ENCODE measurements around the gene MICAL2.

The MICAL2 gene, protein sequence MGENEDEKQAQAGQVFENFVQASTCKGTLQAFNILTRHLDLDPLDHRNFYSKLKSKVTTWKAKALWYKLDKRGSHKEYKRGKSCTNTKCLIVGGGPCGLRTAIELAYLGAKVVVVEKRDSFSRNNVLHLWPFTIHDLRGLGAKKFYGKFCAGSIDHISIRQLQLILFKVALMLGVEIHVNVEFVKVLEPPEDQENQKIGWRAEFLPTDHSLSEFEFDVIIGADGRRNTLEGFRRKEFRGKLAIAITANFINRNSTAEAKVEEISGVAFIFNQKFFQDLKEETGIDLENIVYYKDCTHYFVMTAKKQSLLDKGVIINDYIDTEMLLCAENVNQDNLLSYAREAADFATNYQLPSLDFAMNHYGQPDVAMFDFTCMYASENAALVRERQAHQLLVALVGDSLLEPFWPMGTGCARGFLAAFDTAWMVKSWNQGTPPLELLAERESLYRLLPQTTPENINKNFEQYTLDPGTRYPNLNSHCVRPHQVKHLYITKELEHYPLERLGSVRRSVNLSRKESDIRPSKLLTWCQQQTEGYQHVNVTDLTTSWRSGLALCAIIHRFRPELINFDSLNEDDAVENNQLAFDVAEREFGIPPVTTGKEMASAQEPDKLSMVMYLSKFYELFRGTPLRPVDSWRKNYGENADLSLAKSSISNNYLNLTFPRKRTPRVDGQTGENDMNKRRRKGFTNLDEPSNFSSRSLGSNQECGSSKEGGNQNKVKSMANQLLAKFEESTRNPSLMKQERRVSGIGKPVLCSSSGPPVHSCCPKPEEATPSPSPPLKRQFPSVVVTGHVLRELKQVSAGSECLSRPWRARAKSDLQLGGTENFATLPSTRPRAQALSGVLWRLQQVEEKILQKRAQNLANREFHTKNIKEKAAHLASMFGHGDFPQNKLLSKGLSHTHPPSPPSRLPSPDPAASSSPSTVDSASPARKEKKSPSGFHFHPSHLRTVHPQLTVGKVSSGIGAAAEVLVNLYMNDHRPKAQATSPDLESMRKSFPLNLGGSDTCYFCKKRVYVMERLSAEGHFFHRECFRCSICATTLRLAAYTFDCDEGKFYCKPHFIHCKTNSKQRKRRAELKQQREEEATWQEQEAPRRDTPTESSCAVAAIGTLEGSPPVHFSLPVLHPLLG

DNA sequence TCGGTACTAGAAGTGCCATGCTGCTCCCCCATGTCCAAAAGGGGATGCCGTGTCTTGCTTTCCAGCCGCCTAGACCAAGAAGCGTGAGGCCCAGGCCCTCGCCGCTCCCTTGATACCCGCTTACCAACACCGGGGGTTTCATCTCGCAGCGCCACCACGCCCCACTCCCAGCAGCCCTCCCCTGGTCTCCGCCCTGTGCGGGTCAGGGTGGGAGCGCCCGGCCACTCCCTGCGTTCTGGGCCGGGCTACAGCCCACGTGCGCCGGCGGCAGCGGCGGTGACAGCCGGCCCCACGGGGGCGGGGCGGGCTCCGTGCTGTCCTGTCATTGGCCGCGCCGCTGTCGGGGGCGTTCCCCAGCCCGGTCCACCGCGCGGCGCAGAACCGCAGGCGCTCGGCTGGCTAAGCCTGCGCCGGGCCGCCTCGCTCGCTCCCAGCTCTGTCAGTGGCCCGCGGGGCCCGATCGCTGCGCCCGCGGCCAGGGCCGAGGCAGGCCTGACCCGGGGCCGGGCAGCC, at the start of gene MICAL2:
TSS of gene MICAL2 (plus strand) at position 390 of the 513 bp plus-strand sequence. CDS start 51,566 bp downstream, outside the sequence.
- DNase-seq (ENCODE audit: low read depth in 2 of 2): peak; percentile 87 to 89

DNA sequence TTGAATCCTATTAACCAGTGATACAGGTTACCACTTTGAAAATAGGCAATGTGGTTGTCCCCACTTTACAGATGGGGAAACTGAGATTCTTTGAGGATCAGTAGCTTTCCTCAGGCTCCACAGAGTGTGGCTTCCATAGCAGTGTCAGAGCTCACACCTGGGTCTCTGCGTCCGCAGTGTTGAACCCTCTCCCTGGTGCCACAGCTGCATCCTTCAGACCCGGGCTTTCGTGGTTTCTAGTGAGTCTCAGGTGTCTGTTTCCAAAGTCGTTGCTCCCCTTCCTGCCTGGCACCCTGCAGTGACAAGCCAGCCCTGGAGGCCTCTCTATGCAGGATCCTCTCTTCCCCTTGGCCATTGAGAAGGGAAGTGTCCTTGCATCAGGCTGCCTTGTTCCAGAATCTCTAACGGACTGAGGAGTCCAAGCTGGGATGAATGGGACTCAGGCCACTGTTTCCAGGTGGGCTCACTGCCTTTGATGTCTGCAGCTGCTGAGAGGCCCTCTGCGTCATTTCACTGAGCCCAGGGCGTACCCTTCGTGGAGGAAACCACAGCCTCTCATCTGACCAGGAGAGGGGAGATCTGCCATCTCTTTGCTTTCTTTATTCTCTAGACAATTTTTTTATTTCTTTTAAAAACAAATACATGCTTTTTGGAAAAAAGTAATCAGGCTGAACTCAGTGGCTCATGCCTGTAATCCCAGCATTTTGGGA, 48.4 kb upstream of the MICAL2 start:
- no peak for DNase-seq (ENCODE audit: low read depth in 2 of 2)

DNA sequence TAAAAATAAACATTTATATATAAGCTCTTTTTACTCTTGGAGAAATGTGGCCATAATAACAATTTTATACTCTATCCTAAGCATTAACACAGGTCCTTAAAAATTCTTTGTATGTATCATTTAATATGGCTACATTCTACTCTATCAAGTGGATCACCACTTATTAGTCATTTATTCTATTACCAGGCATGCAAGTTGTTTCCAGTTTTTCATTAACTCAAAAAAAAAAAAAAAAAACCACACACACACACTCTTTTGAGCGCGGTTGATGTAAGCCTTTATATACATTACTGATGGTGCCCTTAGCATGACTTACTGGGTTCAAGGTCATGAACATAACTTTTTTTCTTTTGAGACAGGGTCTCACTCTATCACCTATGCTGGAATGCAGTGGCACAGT, 47.1 kb upstream of the MICAL2 start:
- DNase-seq (ENCODE audit: low read depth in 2 of 2): no peak

DNA sequence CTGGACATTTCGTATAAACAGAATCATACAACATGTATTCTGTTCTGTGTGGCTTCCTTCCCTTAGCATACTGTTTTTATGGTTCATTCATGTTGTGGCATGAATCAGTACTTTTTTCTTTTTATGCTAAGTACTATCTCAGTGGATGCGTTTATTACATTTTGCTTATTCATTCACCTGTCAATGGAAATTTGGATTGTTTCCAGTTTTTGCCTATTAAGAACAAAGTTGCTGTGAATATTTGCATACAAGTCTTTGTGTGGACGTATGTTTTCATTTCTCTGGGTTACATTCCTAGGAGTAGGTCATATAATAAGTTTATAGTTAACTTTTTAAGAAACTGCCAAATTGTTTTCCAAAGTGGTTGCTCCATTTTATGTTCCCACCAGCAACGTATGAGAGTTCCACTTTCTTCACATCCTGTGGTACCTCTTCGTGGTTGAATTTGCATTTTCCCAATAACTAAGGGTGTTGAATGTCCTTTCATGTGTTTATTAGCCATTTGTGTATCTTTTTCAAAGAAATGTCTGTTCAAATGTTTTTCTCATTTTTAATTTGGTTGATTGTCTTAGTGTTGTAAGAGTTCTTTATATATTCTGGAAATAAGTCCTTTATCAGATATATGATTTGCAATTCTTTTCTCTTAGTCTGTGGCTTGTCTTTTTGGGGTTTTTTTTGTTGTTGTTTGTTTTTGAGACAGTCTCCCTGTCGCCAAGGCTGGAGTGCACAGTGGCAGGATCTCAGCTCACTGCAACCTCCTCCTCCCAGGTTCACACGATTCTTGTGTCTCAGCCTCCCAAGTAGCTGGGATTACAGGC, 46.0 kb upstream of the MICAL2 start:
- DNase-seq (ENCODE audit: low read depth in 2 of 2): no peak

DNA sequence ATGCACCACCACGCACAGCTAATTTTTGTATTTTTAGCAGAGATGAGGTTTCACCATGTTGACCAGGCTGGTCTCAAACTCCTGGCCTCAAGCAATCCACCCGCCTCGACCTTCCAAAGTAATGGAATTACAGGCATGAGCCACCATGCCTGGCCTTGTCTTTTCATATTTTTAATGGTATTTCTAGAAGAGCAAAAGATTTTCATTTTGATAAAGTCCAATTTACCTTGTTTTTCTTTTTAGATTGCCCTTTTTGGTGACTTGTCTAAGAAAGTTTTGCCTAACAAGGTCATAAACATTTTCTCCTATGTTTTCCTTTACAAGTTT, 45.5 kb upstream of the MICAL2 start:
- DNase-seq (ENCODE audit: low read depth in 2 of 2): no peak

DNA sequence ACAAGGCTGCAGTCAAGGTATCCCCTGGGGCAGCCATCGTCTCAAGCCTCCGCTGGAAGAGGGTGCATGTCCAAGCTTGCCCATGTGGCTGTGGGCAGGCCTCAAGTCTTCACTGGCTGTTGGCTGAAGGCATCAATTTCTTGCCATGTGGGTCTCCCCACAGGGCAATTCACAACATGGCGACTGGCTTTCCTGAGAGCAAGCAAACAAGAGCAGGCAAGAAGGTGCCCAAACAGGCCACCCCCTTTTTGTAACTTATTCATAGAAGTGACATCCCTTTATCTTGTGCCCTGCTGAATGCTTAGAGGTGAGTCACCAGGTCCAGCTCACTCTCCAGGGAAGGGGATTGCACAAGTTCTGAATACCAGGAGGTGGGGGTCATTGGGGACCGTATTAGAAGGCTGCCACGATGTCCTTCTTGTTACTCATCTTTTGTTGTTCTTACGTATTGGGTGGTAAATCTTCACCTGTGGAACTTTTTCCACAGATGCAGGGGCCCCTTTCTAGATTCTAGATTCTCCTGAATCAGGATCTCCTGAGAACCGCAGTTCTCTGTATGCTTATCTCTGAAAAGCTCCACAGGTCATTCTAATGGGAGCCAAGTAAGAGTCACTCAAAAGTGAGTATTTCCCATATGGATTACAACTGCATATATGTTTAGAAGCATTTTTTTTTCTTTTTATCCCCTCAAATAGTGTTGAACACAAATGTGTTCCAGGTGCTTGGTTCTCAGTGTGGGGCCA, 44.2 kb upstream of the MICAL2 start:
- DNase-seq (ENCODE audit: low read depth in 2 of 2): no peak

DNA sequence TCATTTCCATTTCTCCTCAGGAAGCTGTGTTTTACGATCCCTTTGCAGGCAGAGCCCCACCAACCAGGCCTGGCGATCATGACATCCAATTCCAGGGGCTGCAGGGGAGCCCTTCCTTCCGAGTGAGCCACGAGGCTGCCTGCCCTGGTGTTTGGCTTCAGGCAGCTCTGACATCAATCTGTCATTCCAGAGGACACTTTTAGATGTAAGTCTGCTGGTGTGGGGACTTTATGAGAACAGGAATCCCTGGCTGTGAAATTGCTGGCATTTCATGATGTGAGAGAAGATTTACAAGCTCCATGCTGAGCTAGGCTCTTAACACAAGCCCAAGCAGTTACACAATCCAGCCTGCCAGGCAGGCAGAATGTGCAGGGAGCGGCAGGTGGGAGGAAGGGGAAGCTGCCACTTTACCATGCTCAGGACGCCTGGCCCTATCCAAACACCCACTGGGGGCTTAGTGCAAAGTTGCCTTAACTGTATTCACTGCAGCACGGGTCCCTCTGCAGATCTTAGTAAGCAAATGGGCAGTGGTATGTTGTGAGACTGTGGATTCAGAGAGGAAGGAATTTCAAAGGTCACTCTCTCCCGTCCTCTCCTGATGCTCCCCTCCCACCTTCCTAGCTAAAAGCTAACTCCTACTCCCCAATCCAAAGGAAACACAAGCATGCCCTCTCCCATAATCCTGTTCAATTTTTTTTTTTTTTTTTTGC, 43.4 kb upstream of the MICAL2 start:
- no peak for DNase-seq (ENCODE audit: low read depth in 2 of 2)

DNA sequence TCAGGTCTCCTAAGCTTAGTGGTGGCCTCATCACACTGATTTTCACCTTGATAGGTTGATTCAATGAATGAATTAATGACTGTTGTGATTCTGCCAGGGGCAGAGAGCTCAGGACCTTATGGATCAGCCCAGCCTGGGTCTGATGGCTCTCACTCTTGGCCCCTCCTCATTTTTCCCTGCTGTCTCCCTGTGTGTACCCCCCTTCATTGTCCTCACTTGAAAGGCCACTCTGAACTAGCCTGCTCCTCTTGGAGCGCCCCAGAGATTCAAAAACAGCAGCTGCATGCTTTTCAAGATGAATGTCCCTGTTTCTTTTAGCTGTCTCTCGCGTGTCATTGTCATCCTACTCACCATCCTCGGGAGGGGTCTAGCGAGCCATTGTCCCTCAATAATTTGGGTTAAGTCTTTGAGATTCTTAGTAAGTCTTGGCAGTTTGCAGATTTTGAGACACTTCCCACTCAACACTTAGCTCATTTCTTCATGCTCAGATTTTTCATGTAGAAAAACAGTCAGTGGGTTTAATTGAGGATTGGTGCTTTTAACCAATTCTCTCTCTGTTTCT, 42.5 kb upstream of the MICAL2 start:
- DNase-seq (ENCODE audit: low read depth in 2 of 2): no peak

DNA sequence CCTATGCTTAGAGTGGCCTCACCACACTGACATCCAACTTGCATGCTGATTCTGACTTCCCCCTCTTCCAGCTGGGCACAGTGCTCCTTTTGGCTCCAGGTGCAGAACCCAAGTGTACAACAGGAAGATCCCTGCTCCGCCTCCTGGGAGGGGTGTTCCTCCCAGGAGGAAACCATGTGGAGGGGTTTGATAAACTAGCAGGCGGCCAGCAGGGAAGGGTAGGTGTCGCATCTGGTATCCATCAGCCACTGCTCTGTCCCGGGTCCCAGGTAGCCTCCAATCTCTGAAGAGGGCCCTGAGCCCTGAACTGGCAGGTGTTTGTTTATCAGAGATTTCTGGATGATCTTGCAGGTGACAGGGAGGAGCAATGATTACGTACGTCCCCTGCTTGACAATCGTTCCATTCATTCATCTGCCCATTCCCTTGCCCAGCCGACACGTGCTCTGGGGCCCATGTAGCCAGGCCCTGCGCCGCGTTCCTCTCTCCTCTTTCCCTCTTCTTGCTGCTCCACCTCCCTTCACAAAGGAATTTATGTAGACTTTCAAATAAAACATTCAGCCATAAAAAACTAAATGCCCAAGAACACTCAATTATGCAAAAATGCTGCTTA, 41.2 kb upstream of the MICAL2 start:
- DNase-seq (ENCODE audit: low read depth in 2 of 2): no peak

DNA sequence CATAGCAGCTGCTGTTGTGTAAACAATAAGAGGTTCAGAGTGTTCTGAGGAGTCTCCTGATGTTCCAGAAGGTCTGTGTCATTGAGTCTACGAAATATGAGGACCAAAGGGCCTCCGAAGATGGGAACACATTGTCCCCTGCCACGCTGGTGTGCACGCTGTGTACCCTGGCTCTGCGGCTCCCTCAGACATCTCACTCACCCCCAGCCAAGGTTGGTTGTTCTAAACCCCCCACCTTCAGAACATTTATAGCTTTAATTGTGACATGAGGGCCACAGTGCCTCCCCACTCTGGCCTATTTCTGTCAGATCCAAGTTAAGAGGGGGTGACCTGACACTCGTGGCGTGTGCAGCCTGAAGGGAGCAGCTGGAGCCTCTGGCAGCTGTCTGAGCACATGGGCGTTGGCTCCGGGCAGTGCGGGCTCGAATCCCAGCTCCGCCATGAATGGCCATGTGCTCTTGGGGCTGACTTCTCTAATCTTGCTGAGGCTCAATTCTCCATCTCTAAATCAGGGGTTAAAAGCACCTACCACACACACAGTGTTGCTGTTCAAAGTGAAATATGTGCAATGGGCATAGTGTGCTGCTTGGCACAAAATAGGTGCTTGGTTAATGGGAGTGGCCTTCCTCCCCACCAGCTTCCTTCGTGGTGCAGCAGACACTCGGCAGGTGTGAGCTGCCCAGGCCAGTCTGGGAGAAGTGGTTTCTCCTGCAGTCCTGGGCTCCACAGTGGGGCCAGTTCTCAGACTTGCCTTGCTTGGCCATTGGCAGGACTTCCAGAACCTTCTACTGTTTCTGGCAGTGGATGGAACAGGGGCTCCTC, 39.7 kb upstream of the MICAL2 start:
- no peak for DNase-seq (ENCODE audit: low read depth in 2 of 2)

DNA sequence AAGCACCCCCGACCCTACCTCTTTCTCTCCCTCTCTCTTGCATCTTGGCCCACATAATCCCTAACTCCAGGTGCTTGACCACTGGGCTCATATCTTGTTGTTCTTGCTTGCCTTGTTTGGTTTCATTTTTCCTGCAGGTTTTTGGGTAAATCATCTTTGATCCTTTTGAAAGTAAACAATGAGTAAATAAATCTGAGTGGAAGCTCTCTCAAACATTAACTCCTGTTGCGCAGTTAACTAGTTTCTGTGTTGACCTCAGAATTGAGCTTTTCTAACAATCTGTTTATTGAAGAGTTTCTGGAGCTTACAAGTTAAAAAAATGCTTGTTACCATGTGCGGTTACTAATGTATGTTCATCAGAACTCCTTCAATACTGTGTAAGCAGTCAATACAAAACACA, 38.8 kb upstream of the MICAL2 start:
- no peak for DNase-seq (ENCODE audit: low read depth in 2 of 2)

DNA sequence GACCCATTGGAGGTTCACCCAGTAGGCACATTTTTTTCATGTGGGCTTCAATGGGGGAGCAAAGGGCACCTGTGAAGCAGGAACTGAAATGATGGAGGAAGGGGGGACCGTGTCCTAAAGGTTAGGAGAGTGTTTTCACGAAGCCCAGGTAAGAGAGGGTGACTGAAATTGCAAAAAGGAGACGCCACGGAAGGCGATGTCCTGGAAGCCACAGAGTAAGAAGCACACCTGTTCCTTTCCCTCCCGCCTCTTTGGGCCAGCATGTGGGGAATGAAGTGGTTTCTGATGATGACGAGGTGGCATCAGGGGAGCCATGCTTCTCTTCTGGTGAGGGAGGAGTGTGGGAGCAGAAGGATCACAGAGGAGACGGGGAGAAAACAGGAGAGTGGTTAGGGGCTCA, 37.0 kb upstream of the MICAL2 start:
- no peak for DNase-seq (ENCODE audit: low read depth in 2 of 2)

DNA sequence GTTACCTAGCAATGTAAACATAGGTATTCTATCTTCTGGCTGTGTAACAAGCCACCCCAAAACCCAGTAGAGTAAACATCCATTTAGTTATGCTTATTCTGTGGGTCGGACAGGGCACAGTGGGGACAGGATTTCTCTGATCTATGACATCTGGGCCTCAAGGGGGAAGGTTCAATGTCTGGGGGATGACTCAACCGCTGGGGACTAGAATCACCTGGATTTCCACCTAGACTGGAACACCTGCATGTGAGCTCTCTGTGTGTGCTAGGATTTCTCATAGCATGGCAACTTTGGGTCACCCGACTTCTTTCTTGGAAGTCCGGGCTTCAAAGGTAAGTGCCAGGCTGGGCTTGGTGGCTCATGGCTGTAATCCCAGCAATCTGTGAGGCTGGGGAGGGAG, 36.5 kb upstream of the MICAL2 start:
- no peak for DNase-seq (ENCODE audit: low read depth in 2 of 2)

DNA sequence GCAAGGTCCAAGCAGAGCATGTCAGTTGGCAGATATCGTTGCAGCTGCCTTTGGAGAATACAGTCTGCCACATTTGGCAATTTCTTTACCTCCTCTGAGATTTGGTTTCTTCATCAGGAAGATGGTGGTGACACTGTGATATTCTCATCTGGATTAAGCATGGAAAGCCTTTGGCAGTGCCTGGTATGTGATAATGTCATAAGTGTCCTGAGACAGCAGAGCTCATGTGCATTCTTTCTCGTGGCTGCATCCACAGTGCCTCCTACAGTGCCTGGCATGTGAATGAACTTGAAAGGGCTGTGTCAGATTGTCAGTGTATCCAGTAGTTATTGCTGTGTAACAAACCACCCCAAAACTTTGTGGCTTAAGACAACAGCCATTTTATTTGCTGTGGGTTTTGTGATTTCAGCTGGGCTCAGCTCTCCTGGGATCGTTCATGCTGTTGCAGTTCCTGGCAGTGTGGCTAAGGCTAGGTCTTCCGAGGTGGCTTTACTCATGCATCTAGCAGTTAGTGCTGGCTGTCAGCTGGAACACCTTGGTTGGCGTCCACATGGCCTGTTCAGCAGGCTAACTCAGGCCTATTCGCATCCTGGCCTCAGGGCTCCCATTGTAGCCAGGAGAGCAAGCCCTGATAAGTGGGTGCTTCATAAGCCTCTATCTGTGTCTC, 35.7 kb upstream of the MICAL2 start:
- DNase-seq (ENCODE audit: low read depth in 2 of 2): no peak

DNA sequence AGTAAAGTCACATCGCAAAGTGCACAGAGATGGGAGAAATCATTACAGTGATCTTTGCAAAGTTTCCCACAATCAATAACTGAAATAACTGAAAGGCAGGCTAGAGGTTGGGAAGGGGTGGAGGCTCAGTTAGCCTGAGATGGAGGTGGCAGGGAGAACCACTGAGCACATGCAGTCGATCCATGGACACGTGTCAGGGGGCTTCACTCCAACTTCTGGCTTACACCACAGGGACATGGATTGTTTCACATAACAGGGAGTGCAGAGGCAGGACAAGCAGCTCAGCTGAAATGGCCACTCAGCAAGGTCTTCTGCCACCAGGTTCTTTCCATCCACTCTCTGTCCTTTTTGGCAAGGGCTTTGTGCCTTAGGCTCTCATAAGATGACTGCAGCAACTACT, 35.1 kb upstream of the MICAL2 start:
- no peak for DNase-seq (ENCODE audit: low read depth in 2 of 2)

DNA sequence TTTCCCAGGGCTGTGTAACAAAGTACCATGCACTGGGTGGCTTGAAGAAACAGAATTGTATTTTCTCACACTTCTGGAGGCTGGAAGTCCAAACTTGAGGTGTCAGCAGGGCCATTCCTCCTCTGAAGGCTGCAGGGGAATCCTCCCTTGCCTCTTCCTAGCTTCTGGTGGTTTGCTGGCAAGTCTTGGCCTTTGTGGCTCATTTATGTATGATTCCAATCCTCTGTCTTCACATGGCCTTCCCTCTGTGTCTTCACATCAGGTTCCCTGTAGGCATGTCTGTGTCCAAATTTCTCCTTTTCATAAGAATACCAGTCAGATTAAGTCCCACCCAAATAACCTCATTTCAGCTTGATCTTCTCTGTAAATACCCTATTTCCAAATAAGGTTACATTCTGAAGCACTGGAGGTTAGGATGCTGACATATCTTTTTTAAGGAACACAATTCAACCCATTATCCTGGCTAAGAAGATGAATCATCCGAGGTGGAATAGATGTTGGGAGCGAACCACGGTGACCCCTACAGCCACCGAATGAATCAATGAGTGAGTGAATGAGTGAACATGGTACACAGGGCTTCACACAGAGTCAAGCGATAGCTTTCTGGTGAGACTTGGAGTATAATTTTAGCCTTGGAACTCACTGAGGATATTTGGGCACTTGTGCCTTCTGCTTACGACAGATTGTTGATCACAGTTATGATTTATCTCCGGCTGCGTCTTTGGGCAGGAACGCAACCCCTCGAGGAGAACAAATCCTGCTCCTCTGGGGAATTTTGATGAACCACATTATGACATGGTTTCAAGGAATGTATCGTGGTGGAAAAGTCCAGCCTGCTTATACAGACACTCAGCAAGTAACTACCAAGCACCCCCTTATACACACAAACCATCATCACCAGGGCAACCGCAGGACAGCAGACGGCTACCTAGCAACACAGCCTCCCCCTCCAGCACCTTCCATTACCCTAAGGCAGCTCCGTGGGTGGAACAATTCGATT, 34.3 kb upstream of the MICAL2 start:
- no peak for DNase-seq (ENCODE audit: low read depth in 2 of 2)
